Suprapubic skin (tissue), 4 donors: ENCODE results near the gene SPTB.

Experiments
- CTCF ChIP-seq, 2 donors: fragments of 200-600 bp in 1 of 2; fragments of 450-650 bp in 1 of 2; sonication (generic) in 1 of 2; IDR thresholded peaks; one replicate each; pipeline ENCODE4 v1.5.1; 2016 to 2019; ENCODE audit warnings: antibody characterized with exemption in 2 of 2, mild to moderate bottlenecking in 1 of 2, moderate library complexity in 1 of 2
- EP300 ChIP-seq: sonication (generic); formaldehyde crosslinking; IDR thresholded peaks from one replicate; pipeline ENCODE4 v1.6.1; 2017; ENCODE audit warnings: antibody characterized with exemption
- POLR2A ChIP-seq, 2 donors: fragments of 450-650 bp; IDR thresholded peaks; one replicate each; pipeline ENCODE4 v1.6.1; 2017; ENCODE audit warnings: antibody characterized with exemption in 2 of 2, mild to moderate bottlenecking in 2 of 2, moderate library complexity in 2 of 2
- POLR2AphosphoS5 ChIP-seq, 3 donors: sonication (generic); formaldehyde crosslinking; IDR thresholded peaks; one replicate each; pipeline ENCODE4 v1.6.1; 2017; ENCODE audit warnings: antibody characterized with exemption in 3 of 3

GRCh38 chr14:64899958-64900357 is 20.3 kb upstream of the SPTB start:
- no peak for TF ChIP-seq EP300
- TF ChIP-seq POLR2AphosphoS5 (IDR thresholded peaks at IDR 0.05): no peak
- TF ChIP-seq CTCF (IDR thresholded peaks at IDR 0.05): no peak
- TF ChIP-seq POLR2A (IDR thresholded peaks at IDR 0.05): no peak
